HG02938 (cell line): ENCODE measurements around the gene CFAP65.

Experiments used
- ATAC-seq: cut with Tn5 transposase; IDR thresholded peaks from one replicate; pipeline ENCODE4 v1.9.1; 2021; ENCODE audit warnings: mild to moderate bottlenecking, moderate library complexity; ENCODE audit not compliant: unreplicated experiment

The CFAP65 gene

GRCh38 chr2:218993345-218994315 lies 47.7 kb downstream of the CFAP65 start, which contains the start of gene CRYBA2:
CRYBA2 (minus strand) TSS chr2:218993422; CDS start chr2:218993176, 246 bp downstream.
- ATAC-seq: no peak

- no peak for ATAC-seq
Observed at GRCh38 chr2:218992703-218993344, 48.5 kb downstream of the CFAP65 start.

- ATAC-seq: no peak
Observed at GRCh38 chr2:218992196-218992595, 49.1 kb downstream of the CFAP65 start.

GRCh38 chr2:218991674-218992168 lies 49.6 kb downstream of the CFAP65 start:
- no peak for ATAC-seq

- ATAC-seq: no peak
Observed at GRCh38 chr2:218990612-218991011, 50.7 kb downstream of the CFAP65 start.

- no peak for ATAC-seq
Observed at GRCh38 chr2:218990052-218990451, 51.3 kb downstream of the CFAP65 start.

GRCh38 chr2:218988650-218989049 lies 52.7 kb downstream of the CFAP65 start:
- no peak for ATAC-seq

- no peak for ATAC-seq
Observed at GRCh38 chr2:218988164-218988563, 53.2 kb downstream of the CFAP65 start.

GRCh38 chr2:218986148-218986761 lies 55.1 kb downstream of the CFAP65 start:
- ATAC-seq: no peak

GRCh38 chr2:218985325-218986091 lies 55.8 kb downstream of the CFAP65 start:
- no peak for ATAC-seq

- ATAC-seq: no peak
Observed at GRCh38 chr2:218985021-218985324, 56.3 kb downstream of the CFAP65 start, which contains the start of gene FEV. FEV (minus strand) TSS chr2:218985184; CDS start chr2:218985075, 109 bp downstream.

GRCh38 chr2:218984239-218985020 lies 56.9 kb downstream of the CFAP65 start:
- no peak for ATAC-seq

- no peak for ATAC-seq
Observed at GRCh38 chr2:218983934-218984238, 57.4 kb downstream of the CFAP65 start.

- no peak for ATAC-seq
Observed at GRCh38 chr2:218983263-218983933, 57.9 kb downstream of the CFAP65 start.

GRCh38 chr2:218982586-218983262 lies 58.6 kb downstream of the CFAP65 start:
- no peak for ATAC-seq

GRCh38 chr2:218981881-218982585 lies 59.3 kb downstream of the CFAP65 start:
- ATAC-seq: no peak

GRCh38 chr2:218981390-218981880 lies 59.9 kb downstream of the CFAP65 start:
- no peak for ATAC-seq

GRCh38 chr2:218980735-218981389 lies 60.5 kb downstream of the CFAP65 start:
- no peak for ATAC-seq
